ENCODE measurements around the gene AARS1. TPM values are rescaled to one million over a fixed set of nuclear protein-coding genes. Genes with fewer than 3 reads are reported as not detected.
"Not testable (repeated sequence)": the region's sequence is repeated elsewhere in the genome, so short reads cannot be mapped to it uniquely, and the experiment has no call there.

AARS1 gene
- total RNA-seq (10 to 100 TPM; 68.7 to 68.9 TPM), polyA plus RNA-seq (ENCODE audit: insufficient read depth, low read depth, low replicate concordance) (56.8 TPM)
- long read RNA-seq, donor 1, transcript AARS-201 (21 exons, 3,477 nt), result major isoform, 16 of 17 reads
- long read RNA-seq, donor 1, partial matches to known transcripts, result 0 of 17 reads
- long read RNA-seq, donor 1, other reads (novel, unspliced or antisense), result 0 of 17 reads
- long read RNA-seq, donor 2, transcript AARS-201 (21 exons, 3,477 nt), result major isoform, 7 of 20 reads
- long read RNA-seq, donor 2, partial matches to known transcripts, result 13 of 20 reads
- long read RNA-seq, donor 2, other reads (novel, unspliced or antisense), result 0 of 20 reads

- Histone ChIP-seq H3K36me3 (ENCODE audit: low read depth, missing control alignments) (no peaks in the 10 kb centered on the region), H3K27me3 (no peaks in the 10 kb centered on the region), H3K4me1 (peaks cover 8% of the 10 kb centered on the region), H3K9me3 (no peaks in the 10 kb centered on the region), H3K27ac (peak within 1 kb of the TSS; percentile 87), H3K4me3 (peak within 1 kb of the TSS; percentile 66 to 98)
- 1 to 2% methylated on average over 39 to 43 of the region's 53 CpGs for WGBS, 2 donors
- intact Hi-C loops (cut with DNase I; ENCODE audit: low total_unique reads), result no loop called here
- DNase-seq, result peak; percentile 99
- TF ChIP-seq POLR2A (IDR thresholded peaks at IDR 0.05) (no peak), CTCF (IDR thresholded peaks at IDR 0.05) (no peak)
Observed at GRCh38 chr16:70289229-70290094, at the start of gene AARS1. AARS1 (minus strand) TSS chr16:70289506; CDS start chr16:70282763, 6,743 bp downstream.

- 93 to 96% methylated on average over 5 of the region's 5 CpGs for WGBS, 2 donors
- Histone ChIP-seq H3K4me1 (no peaks in the 10 kb centered on the region), H3K36me3 (ENCODE audit: low read depth, missing control alignments) (no peaks in the 10 kb centered on the region), H3K27ac (no peak overlapping the region), H3K27me3 (no peaks in the 10 kb centered on the region), H3K4me3 (no peak overlapping the region), H3K9me3 (no peaks in the 10 kb centered on the region)
- no peak for TF ChIP-seq CTCF (IDR thresholded peaks at IDR 0.05)
- TF ChIP-seq POLR2A (IDR thresholded peaks at IDR 0.05), result no peak
- intact Hi-C loops (cut with DNase I; ENCODE audit: low total_unique reads), result no loop called here
- DNase-seq, result no peak
Observed at GRCh38 chr16:70337814-70338213, 48.5 kb upstream of the AARS1 start.

GRCh38 chr16:70332728-70333127 is 43.4 kb upstream of the AARS1 start:
- intact Hi-C loops (cut with DNase I; ENCODE audit: low total_unique reads); H3K4me3 ChIP-seq; H3K4me1 ChIP-seq; H3K9me3 ChIP-seq; H3K36me3 ChIP-seq (ENCODE audit: low read depth, missing control alignments); H3K27ac ChIP-seq; DNase-seq; H3K27me3 ChIP-seq: not testable (repeated sequence)
- 84 to 88% methylated on average over 5 to 12 of the region's 12 CpGs for WGBS, 2 donors

- Histone ChIP-seq H3K27me3 (no peaks in the 10 kb centered on the region), H3K36me3 (ENCODE audit: low read depth, missing control alignments) (no peaks in the 10 kb centered on the region), H3K4me1 (no peaks in the 10 kb centered on the region), H3K4me3 (no peak overlapping the region), H3K27ac (no peak overlapping the region), H3K9me3 (no peaks in the 10 kb centered on the region)
- peak; percentile 29 for DNase-seq
- 63 to 68% methylated on average over 9 of the region's 9 CpGs for WGBS, 2 donors
- peak in 2 of 3 experiments; percentile 34 to 37 for TF ChIP-seq CTCF (IDR thresholded peaks at IDR 0.05)
- TF ChIP-seq POLR2A (IDR thresholded peaks at IDR 0.05), result no peak
- intact Hi-C loops (cut with DNase I; ENCODE audit: low total_unique reads), result no loop called here
Observed at GRCh38 chr16:70331588-70332358, 42.5 kb upstream of the AARS1 start.

- H3K4me3 ChIP-seq, result no peak overlapping the region
- DNase-seq, result no peak
- H3K27me3 ChIP-seq, result no peaks in the 10 kb centered on the region
- no peaks in the 10 kb centered on the region for H3K36me3 ChIP-seq (ENCODE audit: low read depth, missing control alignments)
- no peak overlapping the region for H3K27ac ChIP-seq
- no peaks in the 10 kb centered on the region for H3K4me1 ChIP-seq
- intact Hi-C loops (cut with DNase I; ENCODE audit: low total_unique reads), result no loop called here
- H3K9me3 ChIP-seq, result no peaks in the 10 kb centered on the region
- 52 to 70% methylated on average over 1 of the region's 1 CpG for WGBS, 2 donors
- TF ChIP-seq POLR2A (IDR thresholded peaks at IDR 0.05), result no peak
- no peak for TF ChIP-seq CTCF (IDR thresholded peaks at IDR 0.05)
Observed at GRCh38 chr16:70331091-70331490, 41.8 kb upstream of the AARS1 start.

All from testis (tissue), 5 donors.